Measurements from ENCODE around the gene ERO1B. TPM values are rescaled to one million over a fixed set of nuclear protein-coding genes. Genes with fewer than 3 reads are reported as not detected.

Gene ERO1B
- total and polyA plus RNA-seq, 11 donors: 3.6 to 13.9 (median 6.9) TPM

GRCh38 chr1:236275586-236275985, 6.2 kb downstream of the ERO1B start:
- Histone ChIP-seq H3K36me3 (no peaks in the 10 kb centered on the region), H3K27me3 (no peaks in the 10 kb centered on the region), H3K9me3 (no peaks in the 10 kb centered on the region), H3K4me3 (no peak overlapping the region), H3K4me1 (peaks cover 0 to 11% (median 5%) of the 10 kb centered on the region in 12 donors), H3K27ac (no peak overlapping the region)
- DNase-seq: no peak
- intact Hi-C loops (cut with DNase I): no loop called here
- TF ChIP-seq POLR2A (IDR thresholded peaks at IDR 0.05) (no peak), CTCF (IDR thresholded peaks at IDR 0.05) (no peak)
- WGBS, 4 donors: 88 to 100% (median 97%) methylated on average over 1 of the region's 1 CpG
- ATAC-seq: no peak

- H3K9me3 ChIP-seq: no peaks in the 10 kb centered on the region
- no peak overlapping the region for H3K4me3 ChIP-seq
- H3K27me3 ChIP-seq: no peaks in the 10 kb centered on the region
- H3K27ac ChIP-seq: no peak overlapping the region
- ATAC-seq (no peak), DNase-seq (no peak)
- peaks cover 0 to 6% (median 0%) of the 10 kb centered on the region in 12 donors for H3K4me1 ChIP-seq
- no peaks in the 10 kb centered on the region for H3K36me3 ChIP-seq
- TF ChIP-seq CTCF (IDR thresholded peaks at IDR 0.05) (no peak), POLR2A (IDR thresholded peaks at IDR 0.05) (no peak)
- intact Hi-C loops (cut with DNase I): no loop called here
Measured at GRCh38 chr1:236275061-236275460, 6.7 kb downstream of the ERO1B start.

GRCh38 chr1:236273358-236273757, 8.4 kb downstream of the ERO1B start:
- intact Hi-C loops (cut with DNase I): no loop called here
- ATAC-seq (no peak), DNase-seq (no peak)
- Histone ChIP-seq H3K27ac (no peak overlapping the region), H3K4me3 (no peak overlapping the region), H3K9me3 (no peaks in the 10 kb centered on the region), H3K36me3 (peaks cover 0 to 8% (median under 1%) of the 10 kb centered on the region in 9 donors), H3K27me3 (no peaks in the 10 kb centered on the region), H3K4me1 (peaks cover 0 to 5% (median 0%) of the 10 kb centered on the region in 12 donors)
- no peak for TF ChIP-seq POLR2A (IDR thresholded peaks at IDR 0.05)
- no peak for TF ChIP-seq CTCF (IDR thresholded peaks at IDR 0.05)
- WGBS, 4 donors: 95 to 97% (median 96%) methylated on average over 2 of the region's 2 CpGs

GRCh38 chr1:236269439-236269838, 12.3 kb downstream of the ERO1B start:
- peaks cover 0 to 34% (median 20%) of the 10 kb centered on the region in 9 donors for H3K36me3 ChIP-seq
- H3K4me3 ChIP-seq: no peak overlapping the region
- H3K27ac ChIP-seq: no peak overlapping the region

More at GRCh38 chr1:236269439-236269838, 12.3 kb downstream of the ERO1B start:
- no peak for TF ChIP-seq CTCF (IDR thresholded peaks at IDR 0.05)
- TF ChIP-seq POLR2A (IDR thresholded peaks at IDR 0.05): no peak
- H3K9me3 ChIP-seq: no peaks in the 10 kb centered on the region
- ATAC-seq (no peak), DNase-seq (no peak)
- no peaks in the 10 kb centered on the region for H3K4me1 ChIP-seq
- intact Hi-C loops (cut with DNase I): no loop called here
- H3K27me3 ChIP-seq: no peaks in the 10 kb centered on the region
